Measurements from ENCODE around the gene SIGLEC12.
"Not testable (repeated sequence)": the region's sequence is repeated elsewhere in the genome, so short reads cannot be mapped to it uniquely, and the experiment has no call there.

The SIGLEC12 gene

DNA sequence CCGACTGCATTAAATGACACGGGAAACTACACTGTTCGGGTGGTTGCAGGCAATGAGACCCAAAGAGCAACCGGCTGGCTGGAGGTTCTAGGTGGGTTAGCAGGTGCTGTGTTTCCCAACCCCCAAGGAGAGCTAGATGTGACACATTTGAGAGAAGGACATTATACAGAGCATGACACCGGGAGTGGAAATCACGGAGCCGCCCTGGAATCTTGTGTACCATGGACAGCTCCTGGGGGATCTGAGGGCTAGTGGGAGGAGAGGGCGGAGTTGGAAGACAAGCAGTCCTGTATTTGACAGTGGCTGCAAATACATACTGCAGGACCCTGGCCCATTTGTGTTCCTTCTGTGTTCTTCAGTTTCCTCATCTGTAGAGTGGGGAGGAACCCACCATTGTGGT, 21.0 kb downstream of the SIGLEC12 start:
- DNase-seq (ENCODE audit: low read depth, low spot score): no peak

DNA sequence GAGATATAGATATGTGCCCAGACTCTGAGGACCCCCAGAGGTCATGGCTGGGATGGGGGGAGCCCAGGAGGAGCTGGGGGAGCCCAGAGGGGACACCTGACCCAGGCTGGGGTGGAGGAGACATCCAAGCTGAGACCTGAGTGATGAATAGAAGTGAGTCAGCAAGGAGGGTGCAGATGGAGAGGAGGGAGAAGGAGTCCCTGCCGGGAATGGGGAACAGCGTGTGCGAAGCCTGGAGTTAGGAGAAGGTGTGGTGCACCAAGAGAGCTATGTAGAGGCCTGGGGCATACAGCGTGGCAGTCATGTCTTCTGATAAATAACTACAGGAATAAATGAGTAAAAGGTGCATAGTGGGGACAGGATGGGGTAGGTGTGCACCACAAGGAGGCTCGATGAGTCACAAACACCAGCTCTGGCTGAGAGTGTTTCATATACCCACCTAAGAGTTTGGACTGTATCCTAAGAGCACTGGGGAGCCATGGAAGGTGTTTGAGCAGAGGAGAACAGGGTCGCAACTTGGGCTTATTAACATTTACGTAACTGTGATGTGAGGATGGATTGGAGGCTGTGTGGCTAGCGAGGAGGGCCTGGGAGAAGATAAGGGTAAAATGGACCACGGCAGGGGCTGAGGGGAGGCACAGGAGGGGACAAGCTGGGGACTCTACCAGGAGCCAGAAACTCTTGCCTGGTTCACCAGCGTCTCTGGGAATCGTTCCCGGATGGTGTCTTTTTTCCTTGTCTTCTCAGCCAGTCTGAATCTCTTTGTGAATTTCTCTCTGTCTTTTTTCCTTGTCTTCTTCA, 21.9 kb downstream of the SIGLEC12 start:
- no peak for DNase-seq (ENCODE audit: low read depth, low spot score)

DNA sequence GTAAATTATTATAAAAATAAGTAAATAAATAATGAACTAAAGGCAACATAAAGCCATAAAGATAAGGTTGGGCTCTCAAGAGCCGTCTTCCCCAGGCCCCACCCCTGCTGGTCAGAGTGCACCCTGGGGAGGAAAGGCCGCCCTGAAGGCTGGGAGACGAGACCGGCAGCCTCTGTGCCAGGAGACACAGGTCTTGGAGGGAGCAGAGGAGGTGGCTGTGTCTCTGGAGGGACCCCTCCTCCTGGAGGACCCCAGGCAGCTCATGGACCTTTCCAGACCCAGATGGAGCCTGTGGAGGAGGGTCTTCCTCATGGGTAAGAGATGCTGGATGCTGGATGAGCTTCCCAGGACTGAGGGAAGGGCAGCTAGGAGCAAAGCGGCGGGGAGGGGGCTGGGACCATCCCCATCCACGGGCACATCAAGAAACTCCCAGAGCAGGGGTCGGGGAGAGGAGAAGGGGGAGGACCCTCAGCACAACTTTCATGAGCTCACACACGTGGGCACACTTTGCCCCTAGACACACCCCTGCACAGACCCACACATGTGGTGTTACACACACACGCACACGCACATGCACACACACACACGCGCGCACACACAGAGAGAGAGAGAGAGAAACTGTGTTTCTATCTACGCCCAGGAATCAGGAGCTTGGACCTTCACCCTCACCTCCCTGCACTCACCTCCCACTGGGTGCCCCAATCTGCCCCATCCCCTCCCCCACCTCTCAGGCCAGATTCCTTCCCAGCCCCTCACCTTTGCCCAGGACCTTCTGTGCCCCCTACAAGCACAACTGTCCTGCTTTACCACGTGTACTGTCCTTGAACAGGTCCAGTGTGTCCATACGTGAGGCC, 23.0 kb downstream of the SIGLEC12 start, which contains the start of gene CEACAM18:
Gene CEACAM18, plus strand, starts transcription at position 159 of the 854 bp plus-strand sequence.
- DNase-seq (ENCODE audit: low read depth, low spot score): no peak

DNA sequence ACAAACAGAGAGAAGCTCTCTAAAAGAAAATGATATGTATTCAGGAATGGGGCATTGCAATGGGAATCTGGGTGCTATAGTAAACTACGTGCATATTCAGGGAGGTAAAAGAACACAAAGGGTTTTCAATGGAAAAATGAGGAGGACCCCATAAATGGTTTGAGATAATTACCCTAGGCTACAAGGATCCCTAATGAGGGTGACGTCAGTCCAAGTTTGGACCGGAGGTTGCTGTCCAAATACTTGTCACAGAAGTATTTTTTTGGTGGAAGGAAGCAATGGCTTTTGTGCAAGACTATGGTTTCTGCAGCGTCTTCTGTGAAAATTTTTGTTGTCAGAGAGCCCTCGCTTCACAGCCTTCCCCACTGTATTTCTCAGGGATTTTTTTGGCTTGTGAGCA, 24.3 kb downstream of the SIGLEC12 start:
- DNase-seq (ENCODE audit: low read depth, low spot score): no peak

GRCh38 chr19:51476164-51476563, 25.4 kb downstream of the SIGLEC12 start:
- no peak for DNase-seq (ENCODE audit: low read depth, low spot score)

DNA sequence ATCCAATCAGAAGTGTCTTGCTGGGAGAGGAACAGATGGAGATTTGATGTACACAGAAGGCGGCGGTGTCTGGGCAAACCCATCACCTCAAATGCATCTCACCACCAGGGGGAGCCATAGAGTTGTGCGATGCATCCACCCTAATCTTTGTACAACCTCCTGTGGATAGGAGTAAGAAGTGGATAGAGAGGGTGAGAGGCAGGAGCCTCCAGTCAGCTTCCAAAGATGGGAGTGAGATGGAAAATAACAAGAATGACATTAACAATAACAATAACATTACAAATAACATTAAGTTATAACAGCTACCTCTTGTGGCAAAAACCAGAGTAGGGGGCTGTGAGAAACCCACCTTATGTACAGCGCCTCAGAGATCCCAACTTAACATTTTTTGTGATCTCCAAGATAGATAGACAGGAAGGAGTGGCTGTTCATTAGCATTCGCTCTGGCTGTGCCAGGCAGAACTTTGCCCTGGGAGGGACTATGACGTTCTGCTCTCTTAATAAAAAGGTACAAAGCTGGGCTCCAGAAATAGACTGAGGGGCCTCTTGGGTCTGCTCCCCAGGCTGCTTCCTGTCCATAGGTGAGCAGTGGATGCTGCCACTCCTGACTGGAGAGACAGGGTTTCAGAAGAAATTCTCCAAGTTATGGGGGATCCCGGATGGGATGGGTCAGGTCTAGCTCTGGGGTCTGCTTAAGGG, 28.4 kb downstream of the SIGLEC12 start:
- no peak for DNase-seq (ENCODE audit: low read depth, low spot score)

- DNase-seq (ENCODE audit: low read depth, low spot score): no peak
Measured at GRCh38 chr19:51472607-51473006, 29.0 kb downstream of the SIGLEC12 start.

DNA sequence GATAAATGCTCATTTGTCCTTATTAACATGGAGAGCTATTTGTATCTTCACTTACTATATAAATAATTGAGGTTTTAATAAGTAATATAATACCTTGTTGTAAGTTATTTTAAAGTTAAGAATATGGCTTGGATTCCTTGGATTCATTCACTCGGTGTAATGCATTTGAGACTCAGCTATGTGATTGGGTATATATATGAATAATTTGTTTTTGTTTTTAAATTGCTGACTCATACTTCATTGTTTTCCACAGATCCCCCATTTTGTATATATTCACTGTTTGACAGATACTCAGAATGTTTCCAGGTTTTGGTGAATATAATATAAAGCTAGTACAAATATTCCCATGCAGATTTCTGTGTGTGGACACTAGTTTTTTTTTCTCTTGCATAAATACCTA, 30.1 kb downstream of the SIGLEC12 start:
- DNase-seq (ENCODE audit: low read depth, low spot score): no peak

DNA sequence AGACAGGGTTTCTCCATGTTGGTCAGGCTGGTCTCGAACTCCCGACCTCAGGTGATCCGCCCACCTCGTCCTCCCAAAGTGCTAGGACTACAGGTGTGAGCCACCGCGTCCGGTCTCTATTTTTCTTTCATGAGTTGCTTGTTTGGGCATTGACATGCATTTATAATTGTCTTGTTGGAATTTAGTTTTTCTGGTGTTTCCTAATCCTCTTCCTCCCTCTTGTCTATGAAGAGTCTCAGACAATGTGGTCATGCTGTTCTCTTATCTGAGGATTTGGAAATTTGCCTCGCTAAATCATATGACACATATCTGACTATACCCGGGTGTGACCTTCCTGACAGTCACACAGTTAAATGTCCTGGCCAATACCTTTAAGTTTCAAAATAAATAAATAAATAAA, 30.6 kb downstream of the SIGLEC12 start:
- no peak for DNase-seq (ENCODE audit: low read depth, low spot score)

GRCh38 chr19:51469629-51470028, 32.0 kb downstream of the SIGLEC12 start:
- DNase-seq (ENCODE audit: low read depth, low spot score): no peak

GRCh38 chr19:51469162-51469561, 32.4 kb downstream of the SIGLEC12 start:
- no peak for DNase-seq (ENCODE audit: low read depth, low spot score)

DNA sequence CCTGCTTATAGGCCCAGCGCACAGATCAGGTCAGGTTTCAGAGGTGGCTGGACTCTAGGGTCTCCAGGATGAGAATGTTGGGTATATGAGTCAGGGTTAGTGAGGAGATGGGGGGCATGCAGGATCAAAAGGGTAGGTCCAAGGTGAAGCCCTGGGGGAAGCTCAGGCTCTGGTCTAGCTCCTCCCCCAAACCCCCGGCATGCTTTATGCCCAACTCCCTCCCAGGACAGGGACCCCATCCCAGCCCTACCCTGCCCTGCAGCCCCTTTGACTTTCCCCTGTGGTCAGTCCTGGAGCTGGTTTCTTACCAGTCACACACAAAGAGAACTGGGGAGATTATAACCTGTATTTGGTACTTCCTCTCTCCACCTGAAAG, 33.1 kb downstream of the SIGLEC12 start:
- DNase-seq (ENCODE audit: low read depth, low spot score): no peak

GRCh38 chr19:51467864-51468544, 33.6 kb downstream of the SIGLEC12 start:
- no peak for DNase-seq (ENCODE audit: low read depth, low spot score)

DNA sequence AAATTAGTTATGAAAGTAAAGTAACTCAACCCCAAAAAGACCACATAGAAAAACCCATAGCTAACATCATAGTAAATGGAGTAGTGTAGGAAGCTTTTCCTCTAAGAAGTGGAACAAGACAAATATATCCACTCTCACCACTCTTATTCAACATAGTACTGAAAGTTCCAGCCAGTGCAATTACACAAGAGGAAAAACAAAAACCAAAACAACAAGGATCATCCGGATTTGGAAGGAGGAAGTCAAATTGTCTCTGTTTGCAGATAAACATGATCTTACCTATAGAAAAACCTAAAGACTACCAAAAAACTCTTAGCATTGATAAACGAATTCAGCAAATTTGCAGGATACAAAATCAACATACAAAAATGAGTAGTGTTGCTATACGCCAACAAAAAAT, 34.9 kb downstream of the SIGLEC12 start:
- DNase-seq (ENCODE audit: low read depth, low spot score): no peak

- not testable (repeated sequence) for DNase-seq (ENCODE audit: low read depth, low spot score)
Measured at GRCh38 chr19:51463976-51464581, 37.5 kb downstream of the SIGLEC12 start.

DNA sequence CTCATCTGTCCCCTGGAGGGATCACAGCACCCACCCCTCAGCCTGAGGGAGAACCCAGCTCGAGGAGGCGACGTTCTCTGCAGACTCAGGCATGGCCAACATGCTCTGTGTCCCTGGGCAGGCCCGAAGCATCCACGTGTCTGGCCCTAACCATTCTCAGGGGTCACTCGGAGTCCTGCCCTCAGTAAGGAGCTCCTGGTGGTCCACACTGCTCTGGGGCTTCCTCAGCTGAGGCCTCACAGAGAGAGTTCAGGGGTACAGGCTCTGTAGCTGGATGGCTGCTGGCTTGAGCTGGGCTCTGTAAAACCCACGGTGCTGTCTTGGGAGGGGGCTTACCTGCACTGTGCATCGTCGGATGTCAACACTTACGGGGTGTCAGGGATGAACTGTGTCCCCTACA, 38.9 kb downstream of the SIGLEC12 start:
- no peak for DNase-seq (ENCODE audit: low read depth, low spot score)

- no peak for DNase-seq (ENCODE audit: low read depth, low spot score)
Measured at GRCh38 chr19:51462276-51462675, 39.3 kb downstream of the SIGLEC12 start.

DNA sequence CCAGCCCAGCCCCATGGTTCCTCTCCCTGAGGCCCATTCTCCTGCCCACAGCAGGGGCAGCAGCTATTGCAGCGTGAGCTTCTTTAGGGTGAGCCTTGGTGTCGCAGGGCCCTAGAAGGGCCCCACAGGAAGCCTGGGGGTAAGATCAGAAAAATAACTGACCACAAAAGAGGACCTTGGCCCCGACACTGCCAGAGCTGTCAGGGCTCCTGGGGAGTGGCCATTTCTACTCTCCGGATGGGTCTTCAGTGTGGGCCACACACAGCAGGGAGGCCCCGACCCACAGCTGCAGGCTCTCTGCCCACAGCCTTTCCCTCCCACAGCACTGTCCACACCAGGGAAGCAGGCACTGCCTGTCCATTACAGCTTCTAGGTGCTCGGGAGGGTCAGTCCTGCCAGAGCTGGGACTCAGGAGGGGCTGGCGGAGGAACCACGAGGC, 39.9 kb downstream of the SIGLEC12 start:
- no peak for DNase-seq (ENCODE audit: low read depth, low spot score)

DNA sequence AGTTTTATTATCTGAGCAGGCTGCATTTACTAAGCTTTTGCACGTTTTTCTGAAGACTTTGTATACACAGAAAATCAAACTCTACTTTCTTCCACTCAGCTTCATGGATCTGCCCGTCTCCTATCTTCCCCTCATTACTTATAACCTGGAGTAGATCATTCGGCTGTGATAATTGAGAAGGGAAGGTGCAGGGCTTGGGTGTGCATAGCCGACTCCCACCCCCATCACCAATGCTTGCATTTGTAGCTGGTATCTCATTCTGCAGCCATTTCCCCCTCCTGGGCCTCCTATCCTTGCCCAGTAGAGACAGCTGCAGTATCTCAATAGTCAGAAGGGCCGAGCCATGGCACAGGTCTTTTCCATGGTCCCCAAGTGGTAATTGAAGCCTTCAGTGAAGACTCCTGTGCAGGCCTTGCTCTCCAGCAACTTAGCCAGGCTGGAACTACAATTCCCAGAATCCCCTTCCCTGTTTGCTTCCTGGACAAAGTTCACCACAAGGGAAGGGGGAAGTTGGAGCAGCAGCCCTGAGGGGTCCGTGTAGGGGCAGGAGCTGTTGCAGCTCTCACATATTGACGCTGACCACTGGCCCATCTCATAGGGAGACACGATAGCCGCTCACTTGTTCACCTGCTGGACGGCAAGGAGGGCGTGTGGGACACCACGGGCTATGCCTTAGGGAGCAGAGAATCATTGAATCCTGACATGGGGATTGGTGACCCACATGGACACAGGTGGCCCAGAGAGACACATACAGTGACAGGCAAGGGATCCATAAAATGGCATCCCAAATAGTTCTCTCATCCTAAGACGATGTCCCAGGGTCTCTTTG, 41.2 kb downstream of the SIGLEC12 start:
- no peak for DNase-seq (ENCODE audit: low read depth, low spot score)

DNA sequence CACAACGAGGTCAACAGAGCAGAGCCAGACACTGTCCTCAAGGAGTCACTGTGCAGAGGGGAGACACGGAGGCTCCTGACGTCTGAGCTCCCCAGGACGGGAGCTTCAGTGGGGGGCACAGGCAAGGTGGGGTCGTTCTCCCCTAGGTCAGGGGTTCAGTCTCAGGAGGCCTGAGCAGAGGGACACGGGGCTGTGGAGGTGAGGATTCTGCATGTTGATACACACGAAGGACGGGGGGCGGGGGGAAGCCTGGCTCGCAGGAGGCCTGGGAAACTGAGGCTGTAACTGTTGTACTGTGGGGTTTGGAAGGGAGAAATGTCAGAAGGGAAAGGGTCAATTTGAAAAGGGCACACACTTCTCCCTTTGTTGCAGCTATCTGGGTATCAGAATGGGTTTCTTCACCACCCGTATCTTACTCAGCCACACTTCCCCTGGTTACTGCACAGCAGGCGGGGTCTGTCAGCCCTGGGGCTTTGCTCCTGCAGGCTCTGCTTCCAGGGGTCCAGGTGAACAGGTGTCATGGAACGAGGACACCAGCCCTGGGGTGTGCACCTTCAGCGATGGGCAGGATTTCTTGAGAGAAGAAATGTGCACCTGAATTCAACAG, 42.6 kb downstream of the SIGLEC12 start:
- DNase-seq (ENCODE audit: low read depth, low spot score): no peak
